MCF 10A (cell line): ENCODE measurements around the gene SPAG16. TPM values are rescaled to one million over a fixed set of nuclear protein-coding genes. Genes with fewer than 3 reads are reported as not detected.

ENCODE experiments used
- BruUV-seq: library from RNA; stranded (reverse); fragments of 400-500 nt; replicated peaks from 2 replicates; lab custom pipeline; 2021; lab: Mats Ljungman, UMichigan
- CTCF ChIA-PET: fragments of 300-600 bp; sonication (Branson Sonifier 250); formaldehyde crosslinking; extraction: SDS; loops from one replicate; lab custom pipeline; 2021; ENCODE audit warnings: antibody characterized with exemption, inconsistent platforms; lab: Yijun Ruan, JAX
- POLR2A ChIA-PET: fragments of 300-600, 350-650 bp; sonication (Branson Sonifier 250); formaldehyde crosslinking; extraction: SDS; loops from one replicate; lab custom pipeline; 2020; ENCODE audit warnings: antibody characterized with exemption, inconsistent platforms; lab: Yijun Ruan, JAX
- DNase-seq: peaks from one replicate; pipeline ENCODE4 v3.0.0-alpha.2; 2018; ENCODE audit not compliant: unreplicated experiment
- H3K27ac Mint-ChIP-seq: one replicate; pipeline ENCODE4 v1.8.0; 2022; ENCODE audit warnings: mild to moderate bottlenecking, low read depth, mixed read lengths; ENCODE audit not compliant: unreplicated experiment
- H3K27me3 Mint-ChIP-seq: one replicate; pipeline ENCODE4 v1.8.0; 2022; ENCODE audit warnings: mixed read lengths; ENCODE audit not compliant: insufficient read depth, unreplicated experiment
- H3K36me3 Mint-ChIP-seq: one replicate; pipeline ENCODE4 v1.8.0; 2022; ENCODE audit warnings: mild to moderate bottlenecking, moderate library complexity, mixed read lengths; ENCODE audit not compliant: insufficient read depth, unreplicated experiment
- H3K4me1 Mint-ChIP-seq: one replicate; pipeline ENCODE4 v1.8.0; 2022; ENCODE audit warnings: mixed read lengths; ENCODE audit not compliant: insufficient read depth, unreplicated experiment
- H3K4me3 Mint-ChIP-seq: one replicate; pipeline ENCODE4 v1.8.0; 2022; ENCODE audit warnings: mild to moderate bottlenecking, moderate library complexity, mixed read lengths; ENCODE audit not compliant: unreplicated experiment
- H3K9me3 Mint-ChIP-seq: one replicate; pipeline ENCODE4 v1.8.0; 2022; ENCODE audit warnings: mixed read lengths; ENCODE audit not compliant: unreplicated experiment
- CTCF ChIP-seq: fragments of 200-600 bp; IDR thresholded peaks from one replicate; pipeline ENCODE4 v1.8.0; 2022; ENCODE audit warnings: antibody characterized with exemption, mild to moderate bottlenecking; ENCODE audit not compliant: unreplicated experiment
- intact Hi-C: fragments of 100-400 bp; cut with micrococcal nuclease; formaldehyde crosslinking; loops from 2 replicates; pipeline ENCODE4 v1.14.1; 2022
- total RNA-seq: library from RNA; stranded (reverse); gene quantifications from 2 replicates; pipeline ENCODE4 v1.2.3, GENCODE V29; 2022

Gene SPAG16
- total RNA-seq, 1 experiment from 2014 or later, result 11.5 TPM

GRCh38 chr2:213296270-213296669, 12.0 kb downstream of the SPAG16 start:
- intact Hi-C loops, result no loop called here
- TF ChIP-seq CTCF, result no peak
- Mint-ChIP-seq H3K27me3 (no peaks in the 10 kb centered on the region), H3K27ac (no peak overlapping the region), H3K4me3 (no peak overlapping the region), H3K9me3 (no peaks in the 10 kb centered on the region), H3K4me1 (no peaks in the 10 kb centered on the region), H3K36me3 (peaks cover 30% of the 10 kb centered on the region)
- ChIA-PET CTCF (interaction anchor here (0.6 to 0.7 kb wide), 3 partner anchors 164 to 1622 kb away, joined by 3 read pairs; no protein-coding TSS in a partner anchor), POLR2A (interaction anchor here (0.6 kb wide), 1 partner anchor 10 kb away, joined by 3 read pairs; no protein-coding TSS in a partner anchor)
- no TSS peak for BruUV-seq
- no peak for DNase-seq

- Mint-ChIP-seq H3K27me3 (no peaks in the 10 kb centered on the region), H3K4me3 (no peak overlapping the region), H3K4me1 (no peaks in the 10 kb centered on the region), H3K36me3 (peaks cover 41% of the 10 kb centered on the region), H3K27ac (no peak overlapping the region), H3K9me3 (peaks cover 14% of the 10 kb centered on the region)
- intact Hi-C loops, result no loop called here
- no TSS peak for BruUV-seq
- ChIA-PET POLR2A (no interaction called here), CTCF (interaction anchor here (0.6 kb wide), 1 partner anchor 191 kb away, joined by 3 read pairs; no protein-coding TSS in a partner anchor)
- peak; percentile 62 for DNase-seq
- no peak for TF ChIP-seq CTCF
Observed at GRCh38 chr2:213306316-213306942, 22.2 kb downstream of the SPAG16 start.

DNA sequence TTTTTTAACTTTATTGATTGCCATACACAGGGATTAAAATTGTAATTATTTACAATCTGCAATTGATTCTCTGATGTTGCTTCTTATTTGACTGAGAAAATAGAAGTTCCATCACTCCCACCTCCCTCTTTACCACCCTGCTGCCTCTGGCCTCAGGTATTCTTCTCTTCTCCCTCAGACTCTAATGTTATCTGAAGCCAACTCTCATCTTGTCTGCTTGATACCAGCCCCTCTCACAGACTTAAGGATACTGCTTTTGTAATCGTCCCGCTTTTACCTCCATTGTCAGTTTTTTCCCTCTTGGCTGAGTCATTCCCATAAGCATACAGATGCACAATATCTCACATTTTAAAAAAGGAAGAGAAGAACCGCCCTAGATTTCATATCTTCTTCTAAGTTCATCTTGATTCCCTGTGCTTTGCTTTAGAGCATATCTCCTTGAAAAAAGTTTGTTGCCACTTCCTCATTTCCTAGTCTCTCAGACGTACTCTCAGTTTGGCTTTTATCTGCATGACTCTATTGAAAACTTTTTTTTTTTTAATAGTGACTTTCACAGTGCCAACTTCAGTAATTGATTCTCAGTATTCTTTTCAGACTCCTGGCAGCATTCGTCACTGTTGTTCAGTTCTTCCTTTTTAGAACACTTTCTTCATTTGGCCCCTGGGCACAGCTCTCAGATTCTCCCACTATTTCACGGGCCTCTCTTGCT, 31.1 kb downstream of the SPAG16 start:
- CTCF ChIA-PET, result interaction anchor here (0.7 kb wide), 1 partner anchor 110 kb away, joined by 3 read pairs; no protein-coding TSS in a partner anchor
- no peaks in the 10 kb centered on the region for H3K9me3 Mint-ChIP-seq
- intact Hi-C loops, result no loop called here
- H3K4me1 Mint-ChIP-seq, result peaks cover 32% of the 10 kb centered on the region
- POLR2A ChIA-PET, result no interaction called here
- peak overlapping the region; percentile 57 for H3K27ac Mint-ChIP-seq
- H3K27me3 Mint-ChIP-seq, result no peaks in the 10 kb centered on the region
- BruUV-seq, result no TSS peak
- peaks cover 9% of the 10 kb centered on the region for H3K36me3 Mint-ChIP-seq
- no peak overlapping the region for H3K4me3 Mint-ChIP-seq
- DNase-seq, result no peak
- no peak for TF ChIP-seq CTCF
